Endothelial cell of umbilical vein (primary cell): ENCODE results near the gene TEX22.

Experiments
- EZH2 ChIP-seq: IDR thresholded peaks from 2 replicates; pipeline ENCODE4 v1.6.1; 2012; ENCODE audit warnings: borderline replicate concordance, low read depth, mild to moderate bottlenecking, moderate library complexity, low read length, inconsistent platforms; ENCODE audit not compliant: severe bottlenecking
- JUN ChIP-seq: IDR thresholded peaks from 2 replicates; pipeline ENCODE4 v1.6.1; 2011; ENCODE audit warnings: borderline replicate concordance, low read depth; ENCODE audit not compliant: insufficient read length, insufficient read depth
- MAX ChIP-seq: IDR thresholded peaks from 2 replicates; pipeline ENCODE4 v1.6.1; 2011; ENCODE audit not compliant: insufficient read depth, insufficient read length
- MYC ChIP-seq: IDR thresholded peaks from one replicate; pipeline ENCODE4 v1.6.1; 2011; ENCODE audit warnings: mild to moderate bottlenecking, low read depth, low read length
- POLR2A ChIP-seq: IDR thresholded peaks from 2 replicates; pipeline ENCODE4 v1.6.1; 2012; ENCODE audit warnings: low read depth, mild to moderate bottlenecking, control low read depth, low read length
- POLR2AphosphoS5 ChIP-seq: IDR thresholded peaks from 2 replicates; pipeline ENCODE4 v1.6.1; 2012; ENCODE audit warnings: low read depth, mild to moderate bottlenecking, control low read depth, low read length, moderate library complexity; ENCODE audit not compliant: insufficient read depth
- TF ChIP-seq, protein P1 (sequence below), 2 donors: IDR thresholded peaks; 1 replicate in 1 of 2; 2 replicates in 1 of 2; pipeline ENCODE4 v1.5.1; 2011; ENCODE audit warnings: low read length in 2 of 2, mild to moderate bottlenecking in 2 of 2, moderate library complexity in 2 of 2, control low read depth in 1 of 2, inconsistent platforms in 1 of 2, low read depth in 1 of 2; ENCODE audit not compliant: insufficient read depth in 1 of 2; ENCODE audit errors: extremely low read depth in 1 of 2

DNA sequence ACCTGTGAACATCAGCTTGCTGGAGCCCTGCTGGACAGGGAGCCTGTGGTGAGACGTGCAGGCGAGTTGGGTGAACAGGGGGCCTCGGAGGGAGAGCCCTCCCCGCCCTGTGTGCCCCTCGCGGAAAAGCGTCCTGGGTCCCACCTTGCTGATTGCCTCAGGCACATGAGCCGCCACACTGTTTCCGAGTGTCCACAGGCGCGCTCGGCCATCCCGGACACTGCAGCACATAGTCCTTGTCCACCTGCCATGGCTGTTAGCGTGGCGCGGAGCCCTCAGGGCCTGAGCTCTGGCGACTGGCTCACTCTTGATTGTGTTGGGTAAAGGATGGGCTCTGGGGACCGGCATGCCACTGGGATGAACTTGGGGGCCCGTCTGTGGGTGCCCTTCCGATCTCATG lies 43.8 kb upstream of the TEX22 start:
- no peak for TF ChIP-seq POLR2A
- TF ChIP-seq, protein P1, sequence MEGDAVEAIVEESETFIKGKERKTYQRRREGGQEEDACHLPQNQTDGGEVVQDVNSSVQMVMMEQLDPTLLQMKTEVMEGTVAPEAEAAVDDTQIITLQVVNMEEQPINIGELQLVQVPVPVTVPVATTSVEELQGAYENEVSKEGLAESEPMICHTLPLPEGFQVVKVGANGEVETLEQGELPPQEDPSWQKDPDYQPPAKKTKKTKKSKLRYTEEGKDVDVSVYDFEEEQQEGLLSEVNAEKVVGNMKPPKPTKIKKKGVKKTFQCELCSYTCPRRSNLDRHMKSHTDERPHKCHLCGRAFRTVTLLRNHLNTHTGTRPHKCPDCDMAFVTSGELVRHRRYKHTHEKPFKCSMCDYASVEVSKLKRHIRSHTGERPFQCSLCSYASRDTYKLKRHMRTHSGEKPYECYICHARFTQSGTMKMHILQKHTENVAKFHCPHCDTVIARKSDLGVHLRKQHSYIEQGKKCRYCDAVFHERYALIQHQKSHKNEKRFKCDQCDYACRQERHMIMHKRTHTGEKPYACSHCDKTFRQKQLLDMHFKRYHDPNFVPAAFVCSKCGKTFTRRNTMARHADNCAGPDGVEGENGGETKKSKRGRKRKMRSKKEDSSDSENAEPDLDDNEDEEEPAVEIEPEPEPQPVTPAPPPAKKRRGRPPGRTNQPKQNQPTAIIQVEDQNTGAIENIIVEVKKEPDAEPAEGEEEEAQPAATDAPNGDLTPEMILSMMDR (IDR thresholded peaks at IDR 0.05; ENCODE audit: extremely low read depth in 1 of 2, insufficient read depth in 1 of 2, low read depth in 1 of 2, low read length in 2 of 2): no peak
- TF ChIP-seq MAX: no peak
- TF ChIP-seq EZH2: no peak
- no peak for TF ChIP-seq POLR2AphosphoS5
- no peak for TF ChIP-seq MYC
- no peak for TF ChIP-seq JUN
